HG03571 (cell line): ENCODE data around the gene RABGAP1L.
"Not testable (repeated sequence)": the region's sequence is repeated elsewhere in the genome, so short reads cannot be mapped to it uniquely, and the experiment has no call there.

Source experiments
- ATAC-seq: cut with Tn5 transposase; IDR thresholded peaks from one replicate; pipeline ENCODE4 v1.9.1; 2021; ENCODE audit not compliant: unreplicated experiment

The RABGAP1L gene

DNA sequence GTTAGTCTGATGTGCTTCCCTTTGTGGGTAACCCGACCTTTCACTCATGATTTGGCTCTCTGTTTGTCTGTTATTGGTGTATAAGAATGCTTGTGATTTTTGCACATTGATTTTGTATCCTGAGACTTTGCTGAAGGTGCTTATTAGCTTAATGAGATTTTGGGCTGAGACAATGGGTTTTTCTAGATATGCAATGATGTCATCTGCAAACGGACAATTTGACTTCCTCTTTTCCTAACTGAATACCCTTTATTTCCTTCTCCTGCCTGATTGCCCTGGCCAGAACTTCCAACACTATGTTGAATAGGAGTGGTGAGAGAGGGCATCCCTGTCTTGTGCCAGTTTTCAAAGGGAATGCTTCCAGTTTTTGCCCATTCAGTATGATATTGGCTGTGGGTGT, 490.3 kb downstream of the RABGAP1L start:
- ATAC-seq = not testable (repeated sequence)

DNA sequence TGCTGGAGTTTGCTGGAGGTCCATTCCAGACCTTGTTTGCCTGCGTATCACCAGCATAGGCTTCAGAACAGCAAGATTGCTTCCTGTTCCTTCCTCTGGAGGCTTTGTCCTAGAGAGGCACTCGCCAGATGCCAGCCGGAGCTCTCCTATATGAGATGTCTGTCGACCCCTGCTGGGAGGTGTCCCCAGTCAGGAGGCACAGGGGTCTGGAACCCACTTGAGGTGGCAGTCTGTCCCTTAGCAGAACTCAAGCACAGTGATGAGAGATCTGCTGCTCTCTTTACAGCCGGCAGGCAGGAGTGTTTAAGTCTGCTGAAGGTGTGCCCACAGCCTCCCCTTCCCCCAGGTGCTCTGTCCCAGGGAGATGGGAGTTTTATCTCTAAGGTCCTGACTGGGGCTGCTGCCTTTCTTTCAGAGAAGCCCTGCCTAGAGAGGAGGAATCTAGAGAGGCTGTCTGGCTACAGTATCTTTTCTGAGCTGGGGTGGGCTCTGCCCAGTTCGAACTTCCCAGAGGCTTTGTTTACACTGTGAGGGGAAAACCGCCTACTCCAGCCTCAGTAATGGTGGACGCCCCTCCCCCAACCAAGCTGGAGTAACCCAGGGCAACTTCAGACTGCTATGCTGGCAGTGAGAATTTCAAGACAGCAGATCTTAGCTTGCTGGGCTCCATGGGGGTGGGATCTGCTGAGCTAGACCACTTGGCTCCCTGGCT, 493.4 kb downstream of the RABGAP1L start:
- ATAC-seq = no peak

DNA sequence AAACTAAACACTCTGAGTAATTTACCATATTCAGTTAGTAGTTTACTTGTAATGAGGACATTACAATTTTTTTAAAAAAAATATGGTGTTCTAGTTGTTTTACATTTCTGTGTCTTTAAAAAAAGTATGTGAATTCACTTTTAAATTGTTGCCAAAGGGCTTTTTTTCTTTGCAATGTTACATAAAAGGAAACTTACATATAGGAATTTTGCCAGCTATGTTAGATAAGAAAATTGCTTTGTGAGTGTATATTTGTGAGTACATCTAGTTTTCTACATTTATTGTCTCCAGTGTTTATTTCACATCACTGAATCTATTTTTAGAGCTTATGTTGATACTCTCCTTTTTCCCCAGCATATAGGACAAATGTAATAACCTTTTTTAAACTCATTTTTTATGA, 495.2 kb downstream of the RABGAP1L start:
- no peak for ATAC-seq

DNA sequence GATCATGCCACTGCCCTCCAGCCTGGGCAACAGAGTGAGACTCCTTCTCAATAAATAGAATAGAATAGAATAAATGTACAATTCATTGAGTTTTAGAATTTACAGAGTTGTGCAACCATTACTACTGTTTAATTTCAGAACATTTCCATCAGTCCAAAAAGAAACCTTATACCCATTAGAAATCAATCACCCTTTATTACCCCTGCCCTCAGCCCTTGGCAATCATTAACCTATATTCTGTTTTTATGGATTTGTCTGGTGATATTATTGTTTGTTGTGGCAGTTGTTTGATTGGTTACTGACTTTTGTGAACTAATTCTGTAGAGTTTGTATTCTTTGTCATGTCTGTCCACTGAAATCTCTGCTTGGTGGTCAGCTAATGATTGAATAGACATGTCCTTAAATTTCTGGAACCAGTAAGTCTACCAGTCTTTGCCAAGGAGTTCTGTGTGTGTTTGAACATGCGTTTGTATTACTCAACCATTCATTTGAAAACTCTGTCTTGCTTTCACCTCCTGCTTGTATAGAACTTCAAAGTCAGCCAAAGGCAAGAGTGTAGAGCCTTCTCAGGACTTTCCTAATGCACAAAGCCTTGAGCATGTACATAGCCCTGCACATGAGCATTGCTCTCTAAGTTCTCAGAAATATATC, 497.2 kb downstream of the RABGAP1L start:
- ATAC-seq = no peak

DNA sequence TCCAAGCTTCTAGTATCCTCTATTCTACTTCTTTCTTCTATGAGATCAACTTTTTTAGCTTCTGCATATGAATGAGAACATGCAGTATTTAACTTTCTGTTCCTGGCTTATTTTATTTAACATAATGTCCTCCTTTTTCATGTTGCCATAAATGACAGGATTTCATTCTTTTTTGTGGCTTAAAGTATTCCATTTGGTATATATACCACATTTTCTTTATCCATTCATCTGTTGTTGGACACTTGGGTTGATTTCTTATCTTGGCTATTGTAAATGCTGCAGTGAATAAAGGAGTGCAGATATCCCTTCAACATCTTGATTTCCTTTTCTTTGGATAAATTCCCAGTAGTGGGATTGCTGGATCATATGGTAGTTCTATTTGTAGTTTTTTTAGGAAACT, 498.1 kb downstream of the RABGAP1L start:
- no peak for ATAC-seq

DNA sequence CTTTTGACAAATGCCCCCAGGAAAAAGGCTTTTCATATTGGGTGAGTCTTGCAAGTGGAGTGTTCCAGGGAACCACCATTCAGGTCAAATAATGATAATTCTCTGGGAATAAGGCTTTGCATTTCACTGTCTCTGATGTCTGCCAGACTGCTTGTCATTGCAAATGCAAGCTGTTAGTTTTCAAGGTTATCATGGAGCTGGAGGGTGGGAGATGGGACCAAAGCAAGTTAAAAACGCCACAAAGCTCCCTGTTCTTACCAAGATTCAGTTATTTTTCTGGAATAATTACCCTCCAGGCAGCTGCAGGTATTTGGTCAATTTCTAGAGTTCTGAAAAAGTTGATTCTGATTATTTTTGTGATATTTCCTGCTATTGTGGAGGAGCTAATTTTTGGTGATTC, 498.6 kb downstream of the RABGAP1L start:
- ATAC-seq = no peak

DNA sequence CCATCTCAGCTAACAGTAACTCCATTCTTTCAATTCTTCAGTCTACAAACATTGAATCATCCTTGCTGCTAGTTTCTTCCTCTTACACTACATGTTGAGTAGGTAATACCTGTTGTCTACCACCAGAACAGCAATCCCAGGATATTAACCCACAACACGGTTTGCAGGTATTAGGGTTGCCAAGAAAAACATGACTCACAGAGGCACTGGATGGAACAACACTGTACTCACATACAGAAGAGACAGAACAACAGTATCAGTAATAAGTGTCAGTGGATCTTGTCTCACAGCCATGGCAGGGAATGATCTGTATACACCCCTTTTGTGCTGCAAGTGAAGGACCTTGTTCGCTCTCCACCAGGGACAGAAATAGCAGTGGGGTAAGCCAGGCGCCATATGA, 500.5 kb downstream of the RABGAP1L start:
- ATAC-seq = no peak

DNA sequence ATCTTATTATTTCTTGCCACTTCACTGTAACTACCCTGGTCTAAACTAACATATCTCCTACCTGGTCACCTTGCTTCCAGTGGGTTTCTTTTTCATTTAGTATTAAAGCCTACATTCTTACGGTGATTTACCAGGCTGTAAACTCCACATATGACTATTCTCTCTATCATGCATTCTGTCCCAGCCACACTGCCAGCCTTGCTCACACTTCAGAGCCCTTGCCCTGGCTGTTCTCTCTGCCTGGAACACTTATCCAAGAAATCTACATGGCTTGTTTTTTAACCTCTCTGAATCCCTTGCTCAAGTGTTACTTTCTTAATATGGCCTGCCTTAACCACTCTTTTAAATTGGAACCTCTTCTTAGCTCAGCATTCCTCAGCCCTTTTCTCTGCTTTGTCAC, 501.2 kb downstream of the RABGAP1L start:
- ATAC-seq = no peak

DNA sequence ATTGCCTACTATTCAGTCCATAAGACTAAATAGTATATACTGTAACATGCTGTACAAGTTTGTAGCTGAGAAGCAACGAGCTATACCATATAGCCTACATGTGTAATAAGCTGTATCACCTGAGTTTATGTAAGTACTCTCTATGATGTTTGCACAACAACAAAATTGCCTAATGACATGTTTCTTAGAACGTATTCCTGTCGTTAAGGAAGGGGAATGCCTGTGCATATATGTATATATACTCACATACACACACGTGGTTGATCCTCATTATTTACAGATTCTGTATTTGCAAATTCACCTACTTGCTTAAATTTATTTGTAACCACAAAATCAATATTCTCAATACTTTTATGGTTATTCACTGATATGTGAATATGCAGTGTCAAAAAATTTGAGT, 504.0 kb downstream of the RABGAP1L start:
- no peak for ATAC-seq

DNA sequence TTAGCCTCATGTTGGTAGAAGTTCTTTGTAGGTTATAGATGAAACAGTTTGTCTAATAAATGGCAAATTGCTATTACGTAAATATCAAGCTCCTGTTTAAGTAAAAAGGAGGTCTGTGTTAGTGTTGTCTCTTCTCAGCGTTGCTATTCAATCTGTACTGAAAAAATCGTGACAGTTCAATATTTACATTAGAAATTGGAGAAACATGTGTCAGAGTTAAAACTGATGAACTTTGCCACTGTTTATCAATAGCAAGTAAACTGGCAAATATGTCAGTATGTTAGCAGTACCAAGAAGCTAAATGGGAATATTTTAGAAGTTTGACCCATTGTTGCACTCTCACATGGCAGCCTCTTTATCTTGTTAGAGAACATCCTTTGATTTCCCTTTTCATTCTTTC, 506.9 kb downstream of the RABGAP1L start:
- no peak for ATAC-seq

DNA sequence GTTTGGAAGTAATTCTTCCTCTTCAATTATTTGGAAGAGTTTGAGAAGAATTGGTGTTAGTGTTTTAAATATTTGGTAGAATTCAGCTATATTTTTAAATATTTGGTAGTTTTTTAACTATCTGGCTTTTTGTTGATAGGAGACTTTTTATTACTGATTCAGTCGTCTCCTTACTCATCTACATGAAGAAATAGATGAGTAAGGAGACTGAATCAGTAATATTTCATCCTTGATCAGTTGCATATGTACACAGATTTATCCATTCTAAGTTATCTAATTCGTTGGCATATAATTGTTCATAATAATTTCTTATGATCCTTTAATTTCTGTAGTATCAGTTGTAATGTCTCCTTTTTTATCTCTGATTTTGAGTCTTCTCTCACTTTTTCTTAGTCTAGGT, 512.5 kb downstream of the RABGAP1L start:
- ATAC-seq = no peak

DNA sequence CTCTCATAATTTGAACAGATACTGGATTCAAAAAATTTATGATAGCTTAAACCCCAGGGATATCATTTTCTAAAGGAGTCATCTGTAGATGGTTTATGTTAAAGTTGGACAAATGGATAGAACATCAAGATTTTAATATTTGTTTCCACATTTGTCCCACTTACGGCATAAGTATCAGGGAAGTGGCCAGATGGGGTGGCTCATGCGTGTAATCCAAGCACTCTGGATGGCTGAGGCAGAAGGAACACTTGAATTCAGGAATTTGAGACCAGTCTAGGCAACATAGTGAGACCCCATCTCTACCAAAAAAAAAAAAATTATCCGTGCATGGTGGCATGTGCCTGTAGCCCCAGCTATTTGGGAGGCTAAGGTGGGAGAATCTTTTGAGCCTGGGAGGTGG, 517.5 kb downstream of the RABGAP1L start:
- no peak for ATAC-seq

DNA sequence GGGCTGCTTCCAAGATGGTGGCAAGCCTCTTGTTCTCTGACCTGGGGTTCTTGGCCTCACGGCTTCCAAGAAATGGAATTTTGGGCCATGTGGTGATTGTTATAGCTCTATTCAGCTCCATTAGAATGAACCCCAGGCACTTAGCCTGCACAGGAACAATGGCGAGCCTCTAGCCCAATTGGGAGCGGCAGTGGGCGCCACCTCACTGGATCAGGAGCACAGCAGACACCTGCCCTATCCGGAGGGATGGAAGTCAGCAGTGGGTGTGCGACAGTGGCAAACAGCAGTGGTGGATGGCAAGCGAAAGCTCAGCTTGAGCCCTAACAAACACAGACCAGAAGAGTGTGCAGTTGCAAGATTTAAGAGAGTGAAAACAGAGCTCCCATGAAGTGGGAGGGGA, 519.3 kb downstream of the RABGAP1L start:
- ATAC-seq = no peak

DNA sequence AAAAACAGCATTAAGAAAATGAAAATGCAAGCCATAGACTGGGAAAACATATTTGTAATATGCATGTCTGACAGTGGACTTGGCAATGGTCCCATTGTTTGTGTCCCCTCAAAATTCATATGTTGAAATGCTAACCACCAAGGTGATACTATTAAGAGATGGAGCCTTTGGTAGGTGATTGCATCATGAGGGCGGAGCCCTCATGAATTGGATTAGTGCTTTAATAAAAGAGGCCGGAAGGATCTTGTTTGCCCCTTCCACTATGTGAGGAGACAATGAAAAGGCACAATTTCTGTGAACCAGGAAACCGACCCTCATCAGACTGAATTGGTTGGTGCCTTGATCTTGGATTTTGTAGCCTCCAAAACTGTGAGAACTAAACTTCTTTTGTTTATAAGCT, 520.8 kb downstream of the RABGAP1L start:
- ATAC-seq = no peak

DNA sequence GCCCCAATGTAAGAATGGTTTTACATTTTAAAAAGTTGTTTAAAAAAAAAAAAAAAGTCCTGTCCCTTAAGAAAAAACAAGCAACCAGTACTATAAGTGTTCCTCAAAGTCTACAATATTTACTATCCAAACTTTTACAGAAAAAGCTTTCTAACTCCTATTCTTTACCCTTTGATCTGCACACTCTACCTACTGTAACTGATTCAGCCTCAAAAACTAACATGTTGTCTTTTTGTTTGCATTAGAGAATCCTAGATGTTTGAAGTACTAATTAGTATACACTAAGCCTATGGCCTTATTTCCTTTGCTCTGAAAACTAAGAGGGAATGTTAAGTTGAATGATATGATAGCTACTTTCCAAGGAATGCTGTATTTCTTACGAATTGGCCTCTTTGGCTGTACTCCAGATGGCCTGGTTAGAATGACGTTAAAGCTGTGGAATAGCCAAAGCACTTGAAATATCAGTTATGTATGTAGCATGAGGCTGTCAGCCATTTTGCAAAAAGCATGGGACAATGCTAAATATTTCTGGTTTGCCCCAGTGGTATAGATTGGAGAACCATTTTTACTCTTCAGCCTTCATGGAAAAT, 523.2 kb downstream of the RABGAP1L start:
- no peak for ATAC-seq

DNA sequence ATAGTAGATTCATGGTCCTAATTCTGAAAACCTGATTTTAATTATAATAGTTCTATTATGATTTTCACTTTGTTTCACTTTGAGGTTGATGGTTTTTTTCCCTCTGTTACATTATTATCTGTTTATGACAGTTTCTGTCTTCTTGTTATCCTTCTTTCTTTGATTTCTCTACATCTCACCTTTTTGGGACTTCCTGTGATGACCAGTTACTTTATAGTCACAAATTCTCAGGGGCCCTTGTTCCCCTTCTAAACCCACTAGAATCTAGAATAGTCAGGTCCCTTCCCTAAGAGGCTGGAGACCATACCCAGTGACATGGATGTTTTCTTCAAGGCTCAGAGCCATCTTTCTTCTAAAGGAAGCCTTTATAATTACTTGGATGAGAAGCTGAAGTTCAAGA, 526.9 kb downstream of the RABGAP1L start:
- no peak for ATAC-seq

DNA sequence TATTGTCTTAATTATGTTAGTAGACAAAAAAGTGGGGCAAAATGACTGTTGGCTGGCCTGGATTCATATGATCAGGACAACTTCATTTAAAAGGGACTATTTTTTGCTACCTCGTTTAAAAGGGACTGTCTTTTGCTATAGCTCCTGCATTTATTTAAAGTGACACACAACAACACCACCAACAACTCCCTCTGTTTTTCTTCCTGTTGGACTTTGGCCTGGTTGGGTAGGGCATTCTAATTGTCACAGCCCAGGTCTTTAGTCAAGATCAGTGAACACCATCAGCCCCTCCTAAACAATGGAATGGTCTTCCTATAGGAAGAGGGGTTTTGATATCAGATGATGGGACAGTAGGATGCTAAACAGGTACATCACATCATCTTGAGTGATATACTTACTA, 530.2 kb downstream of the RABGAP1L start:
- ATAC-seq = no peak

DNA sequence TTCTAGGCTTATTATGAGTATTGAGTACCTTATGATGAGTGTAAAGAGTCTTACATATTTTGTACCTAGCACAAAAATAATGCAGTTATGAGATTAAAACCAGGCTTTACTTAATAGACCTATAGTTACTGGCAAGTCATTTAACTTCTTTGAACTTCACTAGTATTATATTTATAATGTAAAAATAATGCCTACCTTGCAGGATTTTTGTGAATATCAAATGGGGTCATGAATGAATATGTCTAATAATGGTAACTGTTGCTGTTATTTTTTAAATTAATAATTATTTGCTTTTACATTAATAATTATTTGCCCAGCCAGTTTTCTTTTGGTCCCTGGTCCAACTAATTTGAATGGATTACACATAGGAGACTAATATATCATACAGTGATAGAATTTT, 530.9 kb downstream of the RABGAP1L start:
- ATAC-seq = no peak

DNA sequence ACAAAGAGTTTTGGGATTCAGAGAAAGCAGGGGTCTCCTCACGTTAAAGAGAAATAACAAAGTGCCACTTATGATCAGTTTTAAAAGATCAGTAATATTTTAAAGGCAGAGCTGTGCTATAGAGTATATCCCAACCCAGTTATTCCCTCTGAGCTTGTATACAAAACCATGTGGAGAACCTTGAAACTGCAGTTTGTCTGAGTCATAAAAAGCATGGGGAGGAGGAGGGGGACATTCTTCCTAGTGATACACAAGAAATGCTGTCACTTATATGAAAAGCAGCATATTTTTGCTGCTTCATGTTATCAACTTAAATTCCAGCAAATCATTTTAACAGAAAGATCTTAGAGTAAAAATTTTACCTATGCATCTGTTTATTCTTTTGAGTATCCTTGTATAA, 533.0 kb downstream of the RABGAP1L start:
- ATAC-seq = no peak

DNA sequence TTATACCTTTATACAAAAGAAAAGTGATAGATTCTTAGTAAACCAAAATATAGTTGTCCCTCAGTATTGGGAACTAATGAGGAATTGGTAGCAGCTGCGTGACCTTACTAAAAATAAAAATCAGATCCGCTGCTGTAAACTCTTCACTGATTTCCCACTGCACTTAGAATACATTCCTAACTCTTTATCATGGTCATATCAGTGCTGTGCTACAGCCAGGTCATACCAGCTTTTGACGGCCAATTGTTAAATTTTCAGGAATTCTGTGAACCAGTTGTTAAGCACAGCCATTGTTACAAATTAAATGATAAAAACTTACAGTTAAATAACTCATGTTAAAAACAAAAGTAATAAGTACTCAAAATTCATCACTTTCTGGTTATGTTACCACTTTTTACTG, 533.8 kb downstream of the RABGAP1L start:
- no peak for ATAC-seq

DNA sequence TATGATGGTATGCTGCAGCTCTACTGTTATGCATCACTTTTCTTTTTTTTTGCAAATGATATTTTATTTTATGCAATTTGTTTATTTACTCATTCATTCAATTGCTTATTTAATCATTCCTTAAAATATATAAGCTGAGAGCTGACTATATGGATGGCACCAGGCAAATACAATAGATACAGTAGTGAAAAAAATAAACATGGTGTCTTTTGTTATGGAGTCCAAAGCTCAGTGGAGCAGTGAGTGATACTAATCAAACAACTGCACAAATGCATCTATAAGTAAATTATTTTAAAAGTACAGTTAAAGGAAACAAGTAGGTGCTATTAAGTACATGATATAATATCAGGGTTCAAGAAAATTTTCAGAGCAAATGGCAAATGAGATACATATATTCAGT, 534.2 kb downstream of the RABGAP1L start:
- not testable (repeated sequence) for ATAC-seq

DNA sequence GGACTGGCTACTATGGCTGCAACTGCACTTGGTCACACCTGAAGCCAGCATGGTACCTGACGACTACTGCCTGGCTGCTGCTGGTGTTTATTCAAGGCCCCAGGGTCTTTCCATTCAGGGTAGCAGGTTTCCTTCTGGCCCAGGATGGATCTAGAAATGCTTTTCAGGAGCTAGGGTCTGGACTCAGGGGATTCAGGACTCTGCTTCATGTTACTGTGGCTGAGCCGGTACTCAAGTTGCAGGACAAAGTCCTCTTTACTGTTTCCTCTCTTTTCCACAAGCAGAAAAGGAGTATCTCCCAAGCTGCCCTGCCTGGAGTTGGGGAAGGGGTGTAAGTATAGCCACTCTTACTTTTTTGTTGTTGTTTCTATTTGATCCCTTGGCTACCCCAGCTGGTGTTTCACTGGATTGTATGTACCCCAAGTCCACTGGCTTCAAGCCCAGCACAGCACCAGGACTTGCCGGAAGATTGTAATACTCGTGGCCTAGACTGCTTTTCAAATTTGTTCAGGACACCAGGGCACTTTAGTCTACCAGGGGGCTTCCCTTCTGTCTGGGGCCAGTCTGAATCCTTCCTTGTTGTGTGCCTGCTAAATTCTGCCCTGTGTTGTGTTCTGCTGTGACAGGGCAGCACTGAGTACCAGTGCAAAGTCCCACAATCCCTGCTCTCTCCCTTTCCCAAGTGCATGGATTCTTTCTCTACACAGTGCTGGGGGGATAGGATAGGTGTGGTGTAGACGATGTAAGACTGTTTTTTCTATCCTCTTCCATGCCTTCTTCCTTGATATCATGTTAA, 536.9 kb downstream of the RABGAP1L start:
- no peak for ATAC-seq
